Peyer's patch (tissue), 4 donors: ENCODE data around the gene CCNL2. TPM values are rescaled to one million over a fixed set of nuclear protein-coding genes. Genes with fewer than 3 reads are reported as not detected.

Experiments
- DNase-seq, 3 donors: peaks; one replicate each; pipeline ENCODE4 v3.0.0-alpha.2; 2017 to 2019
- H3K27ac ChIP-seq, 4 donors: fragments of 200-600 bp; sonication (generic); one replicate each; pipeline ENCODE4 v1.5.1; 2016 to 2019
- H3K27me3 ChIP-seq, 2 donors: fragments of 200-600 bp; sonication (generic); one replicate each; pipeline ENCODE4 v1.5.1; 2019
- H3K36me3 ChIP-seq, 3 donors: fragments of 200-600 bp; sonication (generic); one replicate each; pipeline ENCODE4 v1.5.1; 2016 to 2019
- H3K4me1 ChIP-seq, 4 donors: fragments of 200-600 bp; sonication (generic); one replicate each; pipeline ENCODE4 v1.5.1; 2016 to 2019
- H3K4me3 ChIP-seq, 4 donors: fragments of 200-600 bp; sonication (generic); 1 replicate in 3 of 4; 2 replicates in 1 of 4; pipeline ENCODE4 v1.5.1; 2016 to 2019; ENCODE audit warnings: mild to moderate bottlenecking in 1 of 4
- H3K9me3 ChIP-seq, 4 donors: fragments of 200-600 bp; sonication (generic); one replicate each; pipeline ENCODE4 v1.5.1; 2016 to 2019; ENCODE audit warnings: mild to moderate bottlenecking in 1 of 4
- CTCF ChIP-seq, 6 experiments: fragments of 450-650 bp in 4 of 6; fragments of 200-600 bp in 2 of 6; sonication (generic) in 1 of 6; IDR thresholded peaks; one replicate each; pipeline ENCODE4 v1.5.1; 2017 to 2019; ENCODE audit warnings: antibody characterized with exemption in 6 of 6, mild to moderate bottlenecking in 3 of 6, moderate library complexity in 1 of 6
- POLR2A ChIP-seq, 2 donors: fragments of 450-650 bp; IDR thresholded peaks; one replicate each; pipeline ENCODE4 v1.5.1; 2017; ENCODE audit warnings: antibody characterized with exemption in 2 of 2, mild to moderate bottlenecking in 2 of 2, moderate library complexity in 2 of 2
- total RNA-seq, 4 donors: library from RNA; depleted of rRNA; stranded (reverse); fragments of >200 nt; gene quantifications; one replicate each; pipeline ENCODE4 v1.1.0, GENCODE V29; 2016

Gene CCNL2
- total RNA-seq, 4 donors from 2014 or later = 216 to 1,008 (median 423) TPM

DNA sequence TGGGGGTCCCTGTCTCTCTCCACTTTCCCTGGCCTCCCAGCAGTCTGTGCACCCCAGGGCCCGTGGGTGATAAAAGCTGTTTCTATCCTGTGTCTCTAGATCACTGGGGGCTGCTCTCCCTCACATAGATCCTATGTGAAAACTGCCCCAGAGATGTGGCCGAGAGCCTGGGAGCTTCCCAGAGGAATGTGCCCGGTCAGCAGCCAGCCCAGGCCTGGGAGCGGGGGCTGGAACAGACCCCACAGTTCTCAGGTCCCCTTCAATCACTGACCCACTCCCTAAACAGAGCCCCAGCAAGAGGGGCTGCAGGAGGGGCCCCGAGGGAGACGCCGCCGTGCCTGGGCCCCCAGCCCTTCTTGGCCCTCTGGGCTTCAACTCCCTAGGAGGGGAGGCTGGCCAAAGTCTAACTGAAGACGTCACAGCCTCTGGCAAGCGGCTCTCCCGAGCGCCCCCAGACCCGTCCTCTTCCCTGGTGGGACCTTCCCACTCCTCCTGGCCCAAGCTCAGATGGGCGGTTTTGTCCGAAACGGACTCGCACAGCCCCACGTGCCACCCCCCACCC lies 41.2 kb downstream of the CCNL2 start:
- peak overlapping the region; percentile 25 to 55 (median 35) for H3K4me3 ChIP-seq
- peaks cover 0 to 8% (median 0%) of the 10 kb centered on the region in 3 donors for H3K36me3 ChIP-seq
- H3K9me3 ChIP-seq = no peaks in the 10 kb centered on the region
- peak overlapping the region; percentile 64 to 92 (median 76) for H3K27ac ChIP-seq
- DNase-seq = no peak
- TF ChIP-seq POLR2A (IDR thresholded peaks at IDR 0.05) (no peak), CTCF (IDR thresholded peaks at IDR 0.05) (no peak)
- H3K4me1 ChIP-seq = peaks cover 2 to 72% (median 21%) of the 10 kb centered on the region in 4 donors
- H3K27me3 ChIP-seq = peaks cover 0 to 10% of the 10 kb centered on the region in 2 donors

GRCh38 chr1:1356796-1357401 lies 42.2 kb downstream of the CCNL2 start:
- peaks cover 0 to 8% (median 0%) of the 10 kb centered on the region in 3 donors for H3K36me3 ChIP-seq
- DNase-seq = no peak
- peaks cover 2 to 79% (median 22%) of the 10 kb centered on the region in 4 donors for H3K4me1 ChIP-seq
- peak overlapping the region; percentile 58 to 92 (median 74) for H3K27ac ChIP-seq
- no peaks in the 10 kb centered on the region for H3K9me3 ChIP-seq
- no peak for TF ChIP-seq CTCF (IDR thresholded peaks at IDR 0.05)
- peak overlapping the region; percentile 25 to 55 (median 35) for H3K4me3 ChIP-seq
- peaks cover 0 to 10% of the 10 kb centered on the region in 2 donors for H3K27me3 ChIP-seq

DNA sequence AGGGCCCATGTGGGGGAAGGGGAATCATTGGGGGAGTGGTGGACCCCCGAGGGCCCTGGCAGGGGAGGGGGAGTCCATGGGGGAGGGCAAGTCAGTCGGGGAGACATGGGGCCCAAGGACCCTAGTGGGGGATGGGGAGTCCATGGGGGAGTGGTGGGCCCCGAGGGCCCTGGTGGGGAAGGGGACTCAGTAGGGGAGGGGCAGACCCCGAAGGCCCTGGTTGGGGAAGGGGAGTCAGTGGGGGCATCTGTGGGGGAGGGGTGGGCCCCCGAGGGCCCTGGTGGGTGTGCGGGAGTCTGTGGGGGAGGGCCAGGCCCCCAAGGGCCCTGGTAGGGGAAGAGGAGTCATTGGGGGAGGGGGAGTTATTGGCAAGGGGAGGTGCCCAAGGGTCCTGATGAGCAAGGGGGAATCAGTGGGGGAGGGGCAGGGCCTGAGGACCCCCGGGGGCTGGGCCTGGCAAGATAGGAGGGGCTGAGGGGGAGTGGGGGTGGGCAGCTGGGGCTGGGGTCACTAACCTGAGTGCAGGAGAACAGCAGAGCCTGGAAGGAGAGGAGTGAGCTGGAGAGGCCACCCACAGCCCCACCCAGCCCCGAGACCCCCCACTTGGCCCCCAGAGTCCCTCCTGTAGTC lies 42.9 kb downstream of the CCNL2 start:
- H3K4me1 ChIP-seq = peaks cover 2 to 82% (median 22%) of the 10 kb centered on the region in 4 donors
- H3K27me3 ChIP-seq = peaks cover 0 to 10% of the 10 kb centered on the region in 2 donors
- DNase-seq = no peak
- H3K36me3 ChIP-seq = peaks cover 0 to 8% (median 0%) of the 10 kb centered on the region in 3 donors
- peak overlapping the region; percentile 25 to 55 (median 35) for H3K4me3 ChIP-seq
- no peak for TF ChIP-seq CTCF (IDR thresholded peaks at IDR 0.05)
- no peak for TF ChIP-seq POLR2A (IDR thresholded peaks at IDR 0.05)
- peak overlapping the region in 3 of 4 donors; percentile 58 to 92 (median 85) for H3K27ac ChIP-seq
- H3K9me3 ChIP-seq = no peaks in the 10 kb centered on the region

DNA sequence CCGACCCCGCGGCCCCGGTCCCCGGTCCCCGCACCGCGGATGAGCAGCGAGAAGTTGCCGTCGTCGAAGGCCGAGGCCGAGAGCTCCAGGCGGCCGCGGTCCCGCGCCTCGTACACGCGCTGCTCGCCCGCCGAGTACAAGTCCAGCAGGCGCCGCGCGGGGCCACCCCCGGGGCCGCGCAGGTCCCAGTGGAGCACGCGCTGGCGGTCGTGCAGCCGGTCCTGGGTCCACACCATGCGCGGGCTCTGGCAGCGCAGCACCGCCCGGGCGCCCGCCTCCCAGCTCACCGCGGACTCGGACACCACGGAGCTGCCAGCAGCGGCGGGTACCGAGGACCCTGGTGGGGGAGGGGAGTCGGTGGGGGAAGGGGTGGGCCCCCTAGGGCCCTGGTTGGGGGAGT lies 43.7 kb downstream of the CCNL2 start:
- Histone ChIP-seq H3K4me1 (peaks cover 2 to 78% (median 22%) of the 10 kb centered on the region in 4 donors), H3K4me3 (peak overlapping the region in 3 of 4 donors; percentile 29 to 55 (median 42)), H3K9me3 (no peaks in the 10 kb centered on the region), H3K27me3 (peaks cover 0 to 10% of the 10 kb centered on the region in 2 donors), H3K27ac (peak overlapping the region in 3 of 4 donors; percentile 42 to 92 (median 85)), H3K36me3 (peaks cover 0 to 8% (median 0%) of the 10 kb centered on the region in 3 donors)
- TF ChIP-seq CTCF (IDR thresholded peaks at IDR 0.05) (no peak), POLR2A (IDR thresholded peaks at IDR 0.05) (no peak)
- no peak for DNase-seq

- H3K27ac ChIP-seq = peak overlapping the region in 2 of 4 donors; percentile 85 to 92
- peaks cover 2 to 69% (median 22%) of the 10 kb centered on the region in 4 donors for H3K4me1 ChIP-seq
- H3K27me3 ChIP-seq = peaks cover 0 to 10% of the 10 kb centered on the region in 2 donors
- H3K9me3 ChIP-seq = no peaks in the 10 kb centered on the region
- peak overlapping the region in 3 of 4 donors; percentile 29 to 55 (median 42) for H3K4me3 ChIP-seq
- peaks cover 0 to 8% (median 0%) of the 10 kb centered on the region in 3 donors for H3K36me3 ChIP-seq
- DNase-seq = no peak
- TF ChIP-seq CTCF (IDR thresholded peaks at IDR 0.05) (no peak), POLR2A (IDR thresholded peaks at IDR 0.05) (no peak)
Observed at GRCh38 chr1:1354271-1355247, 44.6 kb downstream of the CCNL2 start.
